A673 (cell line): ENCODE data around the gene MYO1H.

ENCODE experiments used
- CTCF ChIP-seq: fragments of 300-800, 200-600 bp; sonication (generic); conservative IDR thresholded peaks from 2 replicates; pipeline ENCODE4 v1.5.1; 2017; ENCODE audit warnings: low read depth, mild to moderate bottlenecking, antibody characterized with exemption, low read length, moderate library complexity, mixed read lengths
- EZH2 ChIP-seq: fragments of 200-600 bp; sonication (generic); IDR thresholded peaks from 2 replicates; pipeline ENCODE4 v1.6.1; 2017; ENCODE audit warnings: borderline replicate concordance, low read depth, mild to moderate bottlenecking, mixed read lengths, antibody characterized with exemption, low read length; ENCODE audit not compliant: poor library complexity, severe bottlenecking

DNA sequence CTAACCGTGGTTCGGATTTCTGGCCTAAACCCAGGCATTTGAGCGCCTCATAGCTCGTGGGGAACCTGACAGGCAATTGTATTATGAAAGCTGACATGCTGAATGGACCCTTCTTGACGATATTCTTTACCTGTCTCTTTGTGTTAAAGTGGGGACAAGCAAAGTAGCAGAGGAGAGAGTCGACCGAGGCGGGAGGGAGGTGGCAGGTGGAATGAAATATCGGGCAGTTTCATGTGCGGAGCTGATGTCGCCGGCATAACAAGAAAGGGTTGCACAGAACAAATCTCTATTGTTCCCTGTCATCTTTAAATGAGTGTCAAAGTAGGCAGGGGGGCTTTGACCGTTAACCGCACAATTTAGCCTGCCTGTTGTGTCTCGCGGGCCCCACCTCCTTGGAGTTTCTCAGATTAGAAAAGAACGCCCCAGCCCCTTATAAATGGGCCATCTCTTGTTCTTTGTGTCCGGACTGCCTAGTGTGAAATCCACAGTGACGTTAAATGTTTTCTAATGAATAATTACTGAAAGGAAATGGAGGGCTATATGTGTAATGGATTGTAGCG lies 11.5 kb downstream of the MYO1H start:
- TF ChIP-seq CTCF, result no peak
- no peak for TF ChIP-seq EZH2
